Naive B cell (primary cell): ENCODE data around the gene ZNF480. TPM values are rescaled to one million over a fixed set of nuclear protein-coding genes. Genes with fewer than 3 reads are reported as not detected.
"Not testable (repeated sequence)": the region's sequence is repeated elsewhere in the genome, so short reads cannot be mapped to it uniquely, and the experiment has no call there.

ENCODE experiments used
- ATAC-seq, 2 donors: fragments of 150-1000 bp; cut with Tn5 transposase; 2 replicates each; pipeline ENCODE4 v1.10.0; 2021; ENCODE audit warnings: low read depth in 2 of 2, mild to moderate bottlenecking in 2 of 2, moderate library complexity in 2 of 2
- DNase-seq: peaks from one replicate; pipeline ENCODE4 v3.0.0; 2022
- H3K27ac Mint-ChIP-seq, 6 donors: one replicate each; pipeline ENCODE4 v1.8.0; 2020 to 2022; ENCODE audit warnings: mild to moderate bottlenecking in 6 of 6, mixed read lengths in 6 of 6, moderate library complexity in 5 of 6, inconsistent platforms in 2 of 6
- H3K27me3 Mint-ChIP-seq, 3 donors: one replicate each; pipeline ENCODE4 v1.8.0; 2021 to 2022; ENCODE audit warnings: mixed read lengths in 3 of 3, mild to moderate bottlenecking in 1 of 3
- H3K36me3 Mint-ChIP-seq, 2 donors: one replicate each; pipeline ENCODE4 v1.8.0; 2020 to 2022; ENCODE audit warnings: mixed read lengths in 2 of 2, inconsistent platforms in 1 of 2, mild to moderate bottlenecking in 1 of 2
- H3K4me1 Mint-ChIP-seq, 3 donors: one replicate each; pipeline ENCODE4 v1.8.0; 2020 to 2022; ENCODE audit warnings: mixed read lengths in 3 of 3, inconsistent platforms in 1 of 3, mild to moderate bottlenecking in 1 of 3, moderate library complexity in 1 of 3
- H3K4me3 Mint-ChIP-seq, 8 donors: one replicate each; pipeline ENCODE4 v1.8.0; 2020 to 2022; ENCODE audit warnings: mild to moderate bottlenecking in 8 of 8, mixed read lengths in 8 of 8, moderate library complexity in 8 of 8, inconsistent platforms in 2 of 8
- H3K9me3 Mint-ChIP-seq, 7 donors: one replicate each; pipeline ENCODE4 v1.8.0; 2020 to 2022; ENCODE audit warnings: mixed read lengths in 7 of 7, mild to moderate bottlenecking in 5 of 7, inconsistent platforms in 2 of 7, moderate library complexity in 1 of 7
- polyA plus RNA-seq, 6 donors: library from polyadenylated mRNA; unstranded; fragments of 300-500 nt; fragmentation: Illumina TruSeq; gene quantifications; one replicate each; pipeline ENCODE4 v1.2.3, GENCODE V29; 2021; ENCODE audit warnings: low read depth in 6 of 6

The ZNF480 gene
- polyA plus RNA-seq = 10 to 100 TPM; 10.1 to 42.2 (median 29.7) TPM

DNA sequence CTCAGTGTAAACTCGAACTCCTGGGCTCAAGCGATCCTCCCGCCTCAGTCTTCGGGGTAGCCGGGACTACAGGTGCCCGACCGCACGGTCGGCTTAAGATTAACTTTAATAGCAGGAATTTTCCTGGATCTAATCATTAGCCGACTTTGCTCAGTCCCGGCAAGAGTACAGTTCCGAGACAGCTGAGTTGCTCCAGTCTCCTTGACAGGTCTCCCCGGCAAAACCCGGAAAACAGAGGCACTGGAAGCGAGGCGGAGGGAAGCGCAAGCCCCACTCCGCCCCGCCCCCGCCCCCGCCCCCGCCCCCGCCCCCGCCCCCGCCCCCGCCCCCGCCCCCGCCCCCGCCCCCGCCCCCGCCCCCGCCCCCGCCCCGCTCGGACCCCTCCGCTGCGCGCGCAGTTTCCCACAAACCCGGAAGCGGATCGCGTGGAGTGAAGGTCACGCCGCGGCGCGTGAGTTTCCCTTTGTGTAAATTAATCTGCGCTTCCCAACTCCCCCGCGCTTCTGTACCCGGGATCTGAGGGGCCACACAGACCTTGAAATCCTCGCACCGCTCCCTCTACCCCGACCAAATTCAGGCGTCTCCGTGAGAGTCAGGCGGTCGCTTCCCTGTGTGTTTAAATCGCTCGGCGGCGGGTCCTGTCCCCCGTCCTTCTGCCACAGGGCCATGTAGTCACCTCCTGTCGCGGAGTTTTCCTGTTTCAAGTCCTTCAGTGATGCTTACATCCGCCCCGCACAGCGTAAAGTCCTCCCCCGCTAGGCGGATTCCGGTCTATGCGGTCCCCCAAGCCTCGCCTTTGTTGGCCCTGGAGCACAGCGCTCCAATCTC is at the start of gene ZNF480:
Gene ZNF480 (plus strand): TSS at position 397 of the 828 bp plus-strand sequence. CDS start 3,244 bp downstream, outside the sequence.
- Mint-ChIP-seq H3K9me3 (peaks cover 3 to 49% (median 10%) of the 10 kb centered on the region in 7 donors), H3K36me3 (peaks cover 32 to 49% of the 10 kb centered on the region in 2 donors), H3K4me3 (peak within 1 kb of the TSS; percentile 88 to 100 (median 98)), H3K27me3 (no peaks in the 10 kb centered on the region), H3K4me1 (peaks cover 26 to 44% (median 35%) of the 10 kb centered on the region in 3 donors), H3K27ac (peak within 1 kb of the TSS; percentile 92 to 100 (median 98))
- peak; percentile 80 to 88 for ATAC-seq
- peak; percentile 81 for DNase-seq

- Mint-ChIP-seq H3K4me1 (peaks cover 0 to 6% (median 0%) of the 10 kb centered on the region in 3 donors), H3K27me3 (peaks cover 0 to 20% (median 4%) of the 10 kb centered on the region in 3 donors), H3K27ac (no peak overlapping the region), H3K9me3 (peaks cover 0 to 6% (median 2%) of the 10 kb centered on the region in 7 donors), H3K36me3 (peaks cover 0 to 6% of the 10 kb centered on the region in 2 donors), H3K4me3 (no peak overlapping the region)
- ATAC-seq (peak; percentile 58 to 75), DNase-seq (peak; percentile 35)
Observed at GRCh38 chr19:52248241-52248640, 48.7 kb upstream of the ZNF480 start.

GRCh38 chr19:52258426-52258825 is 38.5 kb upstream of the ZNF480 start:
- Mint-ChIP-seq H3K9me3 (peaks cover 0 to 19% (median 5%) of the 10 kb centered on the region in 7 donors), H3K4me3 (no peak overlapping the region), H3K4me1 (no peaks in the 10 kb centered on the region), H3K27ac (no peak overlapping the region), H3K27me3 (peaks cover 4 to 24% (median 8%) of the 10 kb centered on the region in 3 donors), H3K36me3 (no peaks in the 10 kb centered on the region)
- DNase-seq (no peak), ATAC-seq (no peak)

DNA sequence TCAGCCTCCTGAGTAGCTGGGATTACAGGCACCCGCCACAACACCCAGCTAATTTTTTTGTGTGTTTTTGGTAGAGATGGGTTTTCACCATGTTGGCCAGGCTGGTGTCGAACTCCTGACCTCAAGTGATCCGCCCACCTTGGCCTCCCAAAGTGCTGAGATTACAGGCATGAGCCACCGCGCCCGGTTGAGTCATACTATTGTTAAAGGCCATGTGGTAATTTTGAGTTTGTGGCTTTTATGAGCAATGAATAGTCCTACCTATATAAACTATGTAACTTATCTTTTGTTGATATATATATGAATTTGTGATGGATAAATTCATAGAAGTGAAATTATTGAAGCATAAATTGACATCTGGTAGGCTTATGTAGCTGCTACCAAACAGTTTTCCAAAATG is 31.4 kb upstream of the ZNF480 start:
- peaks cover 7 to 12% (median 7%) of the 10 kb centered on the region in 3 donors for H3K4me1 Mint-ChIP-seq
- peaks cover 0 to 16% (median 8%) of the 10 kb centered on the region in 3 donors for H3K27me3 Mint-ChIP-seq
- DNase-seq, H3K9me3 Mint-ChIP-seq, H3K27ac Mint-ChIP-seq, ATAC-seq, H3K4me3 Mint-ChIP-seq, H3K36me3 Mint-ChIP-seq: not testable (repeated sequence)

DNA sequence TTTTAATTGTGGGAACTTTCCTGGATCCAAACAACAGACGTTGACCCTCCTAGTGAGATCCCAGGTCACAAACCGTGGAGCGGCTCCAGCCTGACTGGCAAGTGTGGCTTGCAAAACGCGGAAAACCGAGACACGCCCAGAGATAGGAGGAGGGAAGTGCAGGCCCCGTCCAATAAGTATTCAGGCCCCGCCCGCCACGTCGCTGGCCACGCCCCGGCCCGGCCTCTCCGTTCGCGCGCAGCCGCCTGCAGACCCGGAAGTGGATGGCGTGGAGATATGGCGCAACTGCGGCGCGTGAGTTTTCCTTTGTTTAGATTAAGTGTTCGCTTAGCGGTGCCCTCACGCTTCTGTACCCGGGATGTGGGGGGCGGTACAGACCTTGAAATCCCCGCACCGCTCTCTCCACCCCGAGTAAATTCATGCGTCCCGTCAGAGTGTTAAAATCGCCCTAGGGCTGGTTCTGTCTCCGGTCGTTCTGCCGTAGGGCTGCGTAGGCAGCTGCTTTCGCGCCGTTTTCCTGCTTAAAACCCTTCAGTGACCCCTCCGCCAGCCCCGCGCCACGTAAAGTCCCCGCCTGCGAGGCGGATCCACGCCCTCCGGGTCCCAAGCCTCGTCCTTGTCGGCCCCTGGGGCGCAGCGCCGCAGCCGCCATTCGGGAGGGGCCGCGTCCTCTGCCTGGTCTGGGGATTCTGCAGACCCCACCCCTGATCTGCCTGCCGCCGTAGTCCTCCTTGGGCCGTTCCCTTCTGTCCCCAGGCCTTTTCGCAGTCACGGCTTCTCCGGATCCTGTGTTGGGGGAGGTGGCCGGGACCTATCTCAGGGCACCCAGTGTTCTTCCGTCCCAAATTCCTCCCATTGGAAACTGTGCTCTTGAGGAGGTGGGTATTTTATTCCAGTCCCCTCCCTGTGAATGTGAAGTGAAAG is 27.4 kb upstream of the ZNF480 start, which contains the start of gene ZNF766:
Gene ZNF766 (plus strand): TSS at position 250 of the 924 bp plus-strand sequence. CDS start 27 bp downstream, at position 277.
- Mint-ChIP-seq H3K4me1 (peaks cover 36 to 46% (median 46%) of the 10 kb centered on the region in 3 donors), H3K36me3 (peaks cover 17 to 38% of the 10 kb centered on the region in 2 donors), H3K4me3 (peak within 1 kb of the TSS; percentile 90 to 99 (median 97)), H3K27ac (peak within 1 kb of the TSS; percentile 93 to 99 (median 97)), H3K9me3 (peaks cover 0 to 14% (median 0%) of the 10 kb centered on the region in 7 donors), H3K27me3 (no peaks in the 10 kb centered on the region)
- DNase-seq (peak; percentile 96), ATAC-seq (peak; percentile 97 to 98)

GRCh38 chr19:52270266-52270885 is 26.6 kb upstream of the ZNF480 start:
- Mint-ChIP-seq H3K27me3 (no peaks in the 10 kb centered on the region), H3K27ac (peak overlapping the region; percentile 93 to 99 (median 97)), H3K36me3 (peaks cover 17 to 40% of the 10 kb centered on the region in 2 donors), H3K9me3 (peaks cover 0 to 14% (median 0%) of the 10 kb centered on the region in 7 donors), H3K4me3 (peak overlapping the region; percentile 90 to 99 (median 97)), H3K4me1 (peaks cover 39 to 54% (median 51%) of the 10 kb centered on the region in 3 donors)
- ATAC-seq (no peak), DNase-seq (peak; percentile 10)

DNA sequence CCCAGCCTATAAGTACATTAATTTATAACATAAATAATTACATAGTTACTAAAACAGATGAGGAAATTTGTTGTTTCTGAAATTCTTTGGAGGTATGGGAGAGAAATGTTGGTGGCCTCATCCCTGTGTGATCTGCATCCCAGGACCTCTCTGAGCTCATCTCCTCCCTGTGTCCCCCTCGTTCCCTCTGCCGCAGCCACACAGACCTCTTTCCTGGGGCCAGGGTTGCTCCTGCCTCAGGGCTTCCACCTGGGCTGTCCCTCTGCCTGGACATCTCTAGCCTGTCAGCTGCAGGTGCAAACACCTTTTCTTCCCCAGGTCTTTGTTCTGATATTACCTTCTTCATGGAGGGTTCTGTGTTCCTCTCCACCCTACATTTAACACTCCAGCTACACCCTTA is 23.7 kb upstream of the ZNF480 start:
- no peak for ATAC-seq
- no peak for DNase-seq
- peaks cover 31 to 49% of the 10 kb centered on the region in 2 donors for H3K36me3 Mint-ChIP-seq
- H3K9me3 Mint-ChIP-seq = peaks cover 0 to 23% (median 2%) of the 10 kb centered on the region in 7 donors
- H3K27ac Mint-ChIP-seq = peak overlapping the region in 2 of 6 donors; percentile 26 to 81
- H3K4me1 Mint-ChIP-seq = peaks cover 43 to 81% (median 72%) of the 10 kb centered on the region in 3 donors
- no peaks in the 10 kb centered on the region for H3K27me3 Mint-ChIP-seq
- peak overlapping the region in 5 of 8 donors; percentile 20 to 67 (median 46) for H3K4me3 Mint-ChIP-seq

DNA sequence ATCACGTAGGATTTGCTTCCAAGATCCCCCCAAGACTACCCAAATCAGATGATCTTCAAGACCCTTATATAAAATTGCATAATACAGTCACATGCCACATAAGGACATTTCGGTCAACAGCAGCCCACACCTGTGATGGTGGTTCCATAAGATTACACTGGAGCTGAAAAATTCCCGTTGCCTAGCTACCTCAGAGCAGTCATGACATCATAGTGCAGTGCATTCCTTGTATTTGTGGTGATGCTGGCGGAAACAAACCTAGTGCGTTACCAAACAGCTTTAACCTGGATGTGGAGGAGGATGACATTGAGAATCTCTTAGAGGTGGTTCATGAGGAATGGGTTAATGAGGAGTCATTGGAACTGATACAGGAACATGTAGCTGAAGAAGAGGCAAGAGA is 22.8 kb upstream of the ZNF480 start:
- Mint-ChIP-seq H3K27ac (no peak overlapping the region), H3K36me3 (peaks cover 38 to 58% of the 10 kb centered on the region in 2 donors), H3K9me3 (peaks cover 0 to 27% (median 7%) of the 10 kb centered on the region in 7 donors), H3K4me3 (peak overlapping the region in 4 of 8 donors; percentile 12 to 59 (median 40)), H3K4me1 (peaks cover 49 to 84% (median 81%) of the 10 kb centered on the region in 3 donors), H3K27me3 (no peaks in the 10 kb centered on the region)
- DNase-seq = no peak
- no peak for ATAC-seq

DNA sequence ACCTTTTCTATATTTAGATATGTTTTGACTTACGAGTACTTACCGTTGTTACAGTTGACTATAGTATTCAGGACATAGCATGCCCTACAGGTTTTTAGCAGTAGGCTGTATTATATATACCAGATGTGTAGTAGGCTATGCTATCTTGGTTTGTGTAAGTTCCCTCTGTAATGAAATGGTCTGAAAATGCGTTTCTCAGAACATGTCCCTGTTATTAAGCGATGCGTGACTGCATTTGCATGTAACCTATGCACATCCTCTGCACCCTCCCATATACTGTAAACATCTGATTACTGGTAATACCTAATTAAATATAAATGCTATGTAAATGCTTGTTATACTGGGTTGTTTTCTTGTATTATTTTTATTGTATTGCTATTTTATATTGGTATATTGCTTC is 21.0 kb upstream of the ZNF480 start:
- peaks cover 0 to 29% (median 8%) of the 10 kb centered on the region in 7 donors for H3K9me3 Mint-ChIP-seq
- peaks cover 43 to 73% (median 73%) of the 10 kb centered on the region in 3 donors for H3K4me1 Mint-ChIP-seq
- no peaks in the 10 kb centered on the region for H3K27me3 Mint-ChIP-seq
- H3K4me3 Mint-ChIP-seq = no peak overlapping the region
- H3K27ac Mint-ChIP-seq = no peak overlapping the region
- DNase-seq (no peak), ATAC-seq (peak; percentile 20 to 34)
- peaks cover 41 to 52% of the 10 kb centered on the region in 2 donors for H3K36me3 Mint-ChIP-seq

DNA sequence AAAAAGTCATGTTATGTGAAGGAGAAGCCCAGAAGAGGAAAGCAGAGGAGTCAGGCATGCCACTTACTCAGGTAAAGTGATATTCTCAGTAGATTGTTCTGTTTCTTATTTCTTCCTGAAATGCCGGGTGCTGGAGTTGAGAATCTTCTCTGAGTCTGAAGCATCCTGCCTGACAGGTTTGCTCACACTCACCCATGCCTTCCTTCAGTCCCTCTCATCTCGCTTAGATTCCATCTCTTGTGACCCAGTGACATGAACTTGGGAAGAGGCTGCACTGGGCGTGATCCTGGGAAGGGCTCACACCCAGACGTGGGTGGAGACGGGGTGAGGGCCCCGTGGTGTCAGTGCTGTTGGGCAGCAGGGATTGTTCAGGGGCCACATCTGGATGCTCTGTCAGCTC is 19.5 kb upstream of the ZNF480 start:
- Mint-ChIP-seq H3K27ac (no peak overlapping the region), H3K27me3 (no peaks in the 10 kb centered on the region), H3K4me3 (peak overlapping the region in 2 of 8 donors; percentile 47 to 60), H3K9me3 (peaks cover 0 to 35% (median 8%) of the 10 kb centered on the region in 7 donors), H3K4me1 (peaks cover 34 to 62% (median 61%) of the 10 kb centered on the region in 3 donors), H3K36me3 (peaks cover 37 to 44% of the 10 kb centered on the region in 2 donors)
- DNase-seq = no peak
- ATAC-seq = no peak

- Mint-ChIP-seq H3K4me1 (peaks cover 0 to 12% (median 5%) of the 10 kb centered on the region in 3 donors), H3K36me3 (peaks cover 32 to 46% of the 10 kb centered on the region in 2 donors), H3K27ac (no peak overlapping the region), H3K4me3 (no peak overlapping the region), H3K27me3 (no peaks in the 10 kb centered on the region), H3K9me3 (peaks cover 0 to 32% (median 7%) of the 10 kb centered on the region in 7 donors)
- DNase-seq (no peak), ATAC-seq (no peak)
Observed at GRCh38 chr19:52286256-52286655, 10.7 kb upstream of the ZNF480 start.

GRCh38 chr19:52291781-52292180 is 5.2 kb upstream of the ZNF480 start:
- no peak for ATAC-seq
- Mint-ChIP-seq H3K27ac (no peak overlapping the region), H3K4me3 (peak overlapping the region in 1 of 8 donors; percentile 66), H3K9me3 (peaks cover 0 to 36% (median 7%) of the 10 kb centered on the region in 7 donors), H3K36me3 (peaks cover 27 to 30% of the 10 kb centered on the region in 2 donors), H3K4me1 (peaks cover 5 to 12% (median 10%) of the 10 kb centered on the region in 3 donors), H3K27me3 (no peaks in the 10 kb centered on the region)
- DNase-seq = no peak
